ENCODE results near the gene CRB2.
"Not testable (repeated sequence)": the region's sequence is repeated elsewhere in the genome, so short reads cannot be mapped to it uniquely, and the experiment has no call there.

Gene CRB2

GRCh38 chr9:123383512-123384170, 27.6 kb downstream of the CRB2 start:
- no peak for DNase-seq

GRCh38 chr9:123387686-123388085, 31.7 kb downstream of the CRB2 start:
- no peak for DNase-seq

GRCh38 chr9:123389070-123389469, 33.1 kb downstream of the CRB2 start:
- DNase-seq = no peak

GRCh38 chr9:123389698-123390097, 33.7 kb downstream of the CRB2 start:
- DNase-seq = no peak

GRCh38 chr9:123390337-123391135, 34.5 kb downstream of the CRB2 start:
- DNase-seq = no peak

GRCh38 chr9:123391233-123391632, 35.2 kb downstream of the CRB2 start:
- DNase-seq = no peak

GRCh38 chr9:123391946-123392345, 35.9 kb downstream of the CRB2 start:
- no peak for DNase-seq

- no peak for DNase-seq
Observed at GRCh38 chr9:123392802-123393201, 36.8 kb downstream of the CRB2 start.

GRCh38 chr9:123394291-123395235, 38.6 kb downstream of the CRB2 start:
- no peak for DNase-seq

- DNase-seq = no peak
Observed at GRCh38 chr9:123395276-123395688, 39.3 kb downstream of the CRB2 start.

- DNase-seq = no peak
Observed at GRCh38 chr9:123395689-123396511, 39.9 kb downstream of the CRB2 start.

- DNase-seq = no peak
Observed at GRCh38 chr9:123397975-123398374, 42.0 kb downstream of the CRB2 start.

GRCh38 chr9:123398938-123399337, 42.9 kb downstream of the CRB2 start:
- DNase-seq = not testable (repeated sequence)

- no peak for DNase-seq
Observed at GRCh38 chr9:123399803-123400378, 43.9 kb downstream of the CRB2 start.

GRCh38 chr9:123400926-123401503, 45.0 kb downstream of the CRB2 start:
- no peak for DNase-seq

- DNase-seq = no peak
Observed at GRCh38 chr9:123401879-123402513, 46.0 kb downstream of the CRB2 start.

GRCh38 chr9:123402981-123403509, 47.0 kb downstream of the CRB2 start:
- DNase-seq = no peak

- no peak for DNase-seq
Observed at GRCh38 chr9:123406016-123406415, 50.0 kb downstream of the CRB2 start.

- no peak for DNase-seq
Observed at GRCh38 chr9:123406691-123407216, 50.8 kb downstream of the CRB2 start.

GRCh38 chr9:123407217-123407851, 51.3 kb downstream of the CRB2 start:
- no peak for DNase-seq

All from T1000 (cell line).